Skeletal muscle satellite cell (primary cell): ENCODE measurements around the gene CHRNA3.
A peak's percentile ranks its signal among the peaks of the same experiment; 100 is the strongest.
"Not testable (repeated sequence)": the region's sequence is repeated elsewhere in the genome, so short reads cannot be mapped to it uniquely, and the experiment has no call there.

ENCODE experiments used
- H3K27me3 ChIP-seq: 2 replicates; pipeline ENCODE4 v1.7.0; 2013; ENCODE audit warnings: low read length; ENCODE audit not compliant: control insufficient read depth, insufficient read depth
- H3K36me3 ChIP-seq: 2 replicates; pipeline ENCODE4 v1.7.0; 2013; ENCODE audit warnings: mild to moderate bottlenecking, control low read depth, low read length; ENCODE audit not compliant: insufficient read depth
- H3K4me1 ChIP-seq: 2 replicates; pipeline ENCODE4 v1.7.0; 2013; ENCODE audit warnings: low read length; ENCODE audit not compliant: control insufficient read depth, insufficient read depth
- H3K4me2 ChIP-seq: 2 replicates; pipeline ENCODE4 v1.7.0; 2013; ENCODE audit warnings: mild to moderate bottlenecking, low read length
- H3K4me3 ChIP-seq: 2 replicates; pipeline ENCODE4 v1.7.0; 2013; ENCODE audit warnings: low read length
- H3K9ac ChIP-seq: 2 replicates; pipeline ENCODE4 v1.7.0; 2013; ENCODE audit warnings: mild to moderate bottlenecking, low read depth, low read length, moderate library complexity
- H3K9me3 ChIP-seq: replicated peaks from 2 replicates; pipeline ENCODE4 v1.7.0; 2013; ENCODE audit warnings: mild to moderate bottlenecking, control low read depth, low read length

CHRNA3 gene

GRCh38 chr15:78565951-78566774 is 54.6 kb downstream of the CHRNA3 start:
- Histone ChIP-seq H3K4me3 (peak overlapping the region; percentile 97), H3K9ac (peak overlapping the region; percentile 79), H3K36me3 (no peaks in the 10 kb centered on the region), H3K9me3 (no peaks in the 10 kb centered on the region), H3K27me3 (peaks cover 7% of the 10 kb centered on the region), H3K4me1 (peaks cover 8% of the 10 kb centered on the region), H3K4me2 (peak overlapping the region; percentile 99)

DNA sequence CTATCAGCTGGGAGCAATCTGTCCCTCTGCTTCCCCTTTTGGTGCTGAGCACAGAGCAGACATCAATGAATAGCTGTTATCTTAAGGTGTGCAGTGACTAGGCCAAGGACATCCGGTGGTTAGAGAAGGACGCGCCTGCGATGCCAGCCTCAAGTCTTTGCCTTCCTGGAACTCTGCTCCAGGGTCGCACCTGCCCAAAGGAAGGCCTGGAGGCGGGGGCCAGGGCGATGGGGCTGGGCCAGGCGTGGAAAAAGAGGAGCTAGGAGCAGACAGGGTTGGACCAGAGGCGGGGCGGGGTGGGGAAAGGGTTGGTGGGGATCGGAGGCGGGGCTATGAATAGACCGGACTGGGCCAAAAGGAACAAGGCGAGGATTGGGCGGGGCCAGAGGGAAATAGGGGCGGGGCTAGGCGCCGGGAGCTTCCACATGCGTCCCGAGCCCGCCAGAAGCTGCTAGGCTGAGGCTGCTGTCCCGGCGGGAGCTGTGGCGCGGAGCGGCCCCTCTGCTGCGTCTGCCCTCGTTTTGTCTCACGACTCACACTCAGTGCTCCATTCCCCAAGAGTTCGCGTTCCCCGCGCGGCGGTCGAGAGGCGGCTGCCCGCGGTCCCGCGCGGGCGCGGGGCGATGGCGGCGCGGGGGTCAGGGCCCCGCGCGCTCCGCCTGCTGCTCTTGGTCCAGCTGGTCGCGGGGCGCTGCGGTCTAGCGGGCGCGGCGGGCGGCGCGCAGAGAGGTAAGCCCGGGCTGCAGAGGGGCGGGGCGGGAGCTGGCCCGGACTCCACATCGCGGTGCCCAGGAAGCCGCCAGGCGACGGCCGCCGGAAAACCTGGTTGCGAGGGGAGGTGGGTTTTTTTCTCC is 55.5 kb downstream of the CHRNA3 start, which contains the start of gene CHRNA5:
TSS of gene CHRNA5 (plus strand) at position 424 of the 854 bp plus-strand sequence. CDS start at position 624, 200 bp downstream.
- Histone ChIP-seq H3K27me3 (peaks cover 7% of the 10 kb centered on the region), H3K4me2 (peak within 1 kb of the TSS; percentile 99), H3K9ac (peak within 1 kb of the TSS; percentile 79), H3K36me3 (no peaks in the 10 kb centered on the region), H3K4me1 (peaks cover 8% of the 10 kb centered on the region), H3K9me3 (no peaks in the 10 kb centered on the region), H3K4me3 (peak within 1 kb of the TSS; percentile 97)

- H3K9me3 ChIP-seq, result no peaks in the 10 kb centered on the region
- H3K4me2 ChIP-seq, result peak overlapping the region; percentile 99
- peaks cover 7% of the 10 kb centered on the region for H3K27me3 ChIP-seq
- H3K36me3 ChIP-seq, result no peaks in the 10 kb centered on the region
- H3K4me3 ChIP-seq, result peak overlapping the region; percentile 97
- H3K9ac ChIP-seq, result no peak overlapping the region
- peaks cover 8% of the 10 kb centered on the region for H3K4me1 ChIP-seq
These were observed 56.1 kb downstream of the CHRNA3 start for GRCh38 chr15:78564743-78565096.

DNA sequence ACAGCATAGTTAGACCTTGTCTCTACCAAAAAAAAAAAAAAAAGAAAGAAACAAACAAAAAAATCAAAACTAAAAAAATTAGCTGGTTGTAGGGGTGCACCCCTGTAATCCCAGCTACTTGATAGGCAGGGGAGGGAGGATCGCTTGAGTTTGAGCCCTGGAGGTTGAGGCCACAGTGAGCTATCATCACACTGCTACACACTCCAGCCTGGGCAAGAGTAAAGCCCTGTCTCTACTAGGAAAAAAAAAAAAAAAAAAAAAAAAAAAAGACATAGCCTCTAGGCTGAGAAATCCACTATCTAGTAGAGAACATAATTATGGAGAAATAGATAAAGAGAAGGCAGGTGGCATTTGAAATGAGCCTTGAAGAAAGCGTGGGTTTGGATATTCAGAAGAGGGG is 57.7 kb downstream of the CHRNA3 start:
- Histone ChIP-seq H3K27me3 (peaks cover 7% of the 10 kb centered on the region), H3K4me1 (peaks cover 8% of the 10 kb centered on the region), H3K4me3 (no peak overlapping the region), H3K36me3 (no peaks in the 10 kb centered on the region), H3K9me3 (no peaks in the 10 kb centered on the region), H3K9ac (no peak overlapping the region), H3K4me2 (no peak overlapping the region)

GRCh38 chr15:78561490-78561889 is 59.3 kb downstream of the CHRNA3 start:
- H3K4me2 ChIP-seq, result no peak overlapping the region
- H3K36me3 ChIP-seq, result no peaks in the 10 kb centered on the region
- no peak overlapping the region for H3K9ac ChIP-seq
- H3K9me3 ChIP-seq, result no peaks in the 10 kb centered on the region
- peaks cover 7% of the 10 kb centered on the region for H3K27me3 ChIP-seq
- H3K4me3 ChIP-seq, result no peak overlapping the region
- peaks cover 5% of the 10 kb centered on the region for H3K4me1 ChIP-seq

- H3K36me3 ChIP-seq, result not testable (repeated sequence)
These were observed 60.6 kb downstream of the CHRNA3 start for GRCh38 chr15:78560201-78560600.

DNA sequence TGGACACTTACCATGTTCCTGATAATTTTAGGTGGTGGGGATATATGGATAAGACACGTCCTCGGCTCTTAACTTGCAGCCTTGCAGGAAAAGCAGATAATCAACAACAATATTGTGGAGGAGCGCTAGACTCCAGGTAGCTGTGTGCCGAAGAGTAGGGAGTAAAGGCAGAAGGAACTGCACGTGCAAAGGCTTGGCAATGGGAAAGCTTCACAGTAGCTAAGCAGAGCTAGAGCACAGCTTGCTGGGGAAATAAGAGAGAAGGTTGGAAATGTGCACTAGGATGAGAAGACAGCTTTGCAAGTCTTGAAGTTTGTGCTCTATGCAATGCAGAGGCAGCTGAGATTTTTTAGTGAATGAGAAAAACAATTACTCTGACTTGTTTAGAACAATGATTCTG is 68.2 kb downstream of the CHRNA3 start:
- H3K36me3 ChIP-seq, result peaks cover 36% of the 10 kb centered on the region
- H3K4me2 ChIP-seq, result no peak overlapping the region
- no peak overlapping the region for H3K9ac ChIP-seq
- H3K4me3 ChIP-seq, result no peak overlapping the region
- H3K9me3 ChIP-seq, result no peaks in the 10 kb centered on the region
- H3K27me3 ChIP-seq, result no peaks in the 10 kb centered on the region
- H3K4me1 ChIP-seq, result no peaks in the 10 kb centered on the region

More at GRCh38 chr15:78560201-78560600, 60.6 kb downstream of the CHRNA3 start:
- not testable (repeated sequence) for H3K4me2 ChIP-seq, H3K4me3 ChIP-seq, H3K27me3 ChIP-seq, H3K9me3 ChIP-seq, H3K9ac ChIP-seq, H3K4me1 ChIP-seq

- no peaks in the 10 kb centered on the region for H3K27me3 ChIP-seq
- no peak overlapping the region for H3K4me3 ChIP-seq
- no peak overlapping the region for H3K9ac ChIP-seq
- H3K36me3 ChIP-seq, result peaks cover 43% of the 10 kb centered on the region
- H3K9me3 ChIP-seq, result no peaks in the 10 kb centered on the region
- no peak overlapping the region for H3K4me2 ChIP-seq
- H3K4me1 ChIP-seq, result no peaks in the 10 kb centered on the region
These were observed 68.9 kb downstream of the CHRNA3 start for GRCh38 chr15:78551902-78552301.

- H3K9me3 ChIP-seq, result no peaks in the 10 kb centered on the region
- H3K4me2 ChIP-seq, result no peak overlapping the region
- no peaks in the 10 kb centered on the region for H3K4me1 ChIP-seq
- peaks cover 53% of the 10 kb centered on the region for H3K36me3 ChIP-seq
- no peak overlapping the region for H3K4me3 ChIP-seq
- H3K27me3 ChIP-seq, result no peaks in the 10 kb centered on the region
- H3K9ac ChIP-seq, result no peak overlapping the region
These were observed 70.0 kb downstream of the CHRNA3 start for GRCh38 chr15:78550815-78551214.

DNA sequence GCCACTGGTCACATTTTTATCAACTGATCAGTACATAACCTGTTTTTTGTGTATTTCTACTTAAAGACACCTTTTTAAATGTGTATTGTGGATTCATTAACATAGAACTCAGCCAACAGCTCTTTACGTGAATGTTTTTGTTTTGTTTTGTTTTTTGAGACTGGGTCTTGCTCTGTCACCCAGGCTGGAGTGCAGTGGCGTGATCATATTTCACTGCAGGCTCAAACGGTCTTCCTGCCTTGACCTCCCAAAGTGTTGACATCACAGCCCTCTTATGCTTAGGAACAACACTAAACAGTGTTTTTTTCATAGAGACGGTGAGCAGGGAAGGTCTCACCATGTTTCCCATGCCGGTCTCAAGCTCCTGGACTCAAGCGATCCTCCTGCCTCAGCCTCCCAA is 70.6 kb downstream of the CHRNA3 start:
- H3K9ac ChIP-seq, result no peak overlapping the region
- no peak overlapping the region for H3K4me3 ChIP-seq
- no peaks in the 10 kb centered on the region for H3K9me3 ChIP-seq
- H3K27me3 ChIP-seq, result no peaks in the 10 kb centered on the region
- peaks cover 59% of the 10 kb centered on the region for H3K36me3 ChIP-seq
- H3K4me2 ChIP-seq, result no peak overlapping the region
- H3K4me1 ChIP-seq, result no peaks in the 10 kb centered on the region
